Measurements from ENCODE around the gene SLC22A5.

Gene SLC22A5

DNA sequence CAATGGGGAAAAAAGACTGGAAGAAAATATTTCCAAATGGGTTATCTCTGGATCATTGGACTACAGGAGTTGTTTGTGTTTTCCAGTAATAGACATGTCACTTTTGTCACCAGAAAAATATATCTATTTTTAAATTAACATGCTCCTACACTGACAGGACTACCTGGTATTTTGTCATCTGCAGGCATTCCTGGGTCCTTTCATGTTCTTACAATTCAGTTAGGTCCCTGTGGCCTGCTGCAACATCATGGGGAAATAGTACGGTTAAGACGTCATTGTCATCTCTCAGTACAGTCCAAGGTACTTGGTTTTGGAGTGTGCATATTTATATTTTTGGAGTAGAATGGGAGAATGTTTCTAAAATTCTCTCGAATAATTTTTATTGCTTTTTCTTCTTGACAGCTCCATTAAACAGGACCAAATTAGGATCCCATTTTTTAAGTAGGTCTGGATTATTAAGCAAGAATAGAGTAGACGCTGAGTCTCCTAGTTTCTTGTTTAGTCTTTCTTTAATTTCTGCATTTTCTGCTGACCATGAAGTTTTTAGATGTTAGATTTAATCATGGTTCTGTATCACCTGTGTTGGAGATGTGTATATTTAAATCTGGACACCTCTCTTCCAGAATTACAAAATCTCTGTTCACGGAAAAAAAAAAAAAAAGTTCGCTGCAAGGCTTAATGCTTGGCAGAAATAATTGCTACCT lies 46.9 kb downstream of the SLC22A5 start:
- no peak for DNase-seq

DNA sequence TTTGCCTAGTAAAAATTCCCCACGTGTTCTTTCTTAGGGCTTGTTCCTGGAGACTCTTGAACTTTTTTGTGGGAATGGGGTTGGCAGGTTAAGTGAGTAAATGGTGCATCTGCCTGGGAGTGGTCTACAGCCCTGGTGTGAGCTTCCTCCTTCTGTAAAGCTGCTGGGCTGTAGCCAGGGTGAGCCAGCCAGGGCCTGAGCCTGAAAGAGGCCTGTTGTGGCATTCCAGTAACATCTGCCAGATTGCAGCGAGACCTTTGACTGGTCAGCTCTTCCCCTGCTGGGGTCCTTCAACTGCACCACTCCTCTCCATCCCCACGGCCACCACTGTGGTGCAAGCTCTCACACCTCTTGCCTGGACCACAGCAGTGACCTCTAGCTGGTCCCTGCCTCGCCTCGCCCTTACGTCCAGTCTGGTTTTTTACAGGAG lies 47.5 kb downstream of the SLC22A5 start:
- DNase-seq, result no peak

- DNase-seq, result no peak
Observed at GRCh38 chr5:132417461-132417860, 48.0 kb downstream of the SLC22A5 start.

DNA sequence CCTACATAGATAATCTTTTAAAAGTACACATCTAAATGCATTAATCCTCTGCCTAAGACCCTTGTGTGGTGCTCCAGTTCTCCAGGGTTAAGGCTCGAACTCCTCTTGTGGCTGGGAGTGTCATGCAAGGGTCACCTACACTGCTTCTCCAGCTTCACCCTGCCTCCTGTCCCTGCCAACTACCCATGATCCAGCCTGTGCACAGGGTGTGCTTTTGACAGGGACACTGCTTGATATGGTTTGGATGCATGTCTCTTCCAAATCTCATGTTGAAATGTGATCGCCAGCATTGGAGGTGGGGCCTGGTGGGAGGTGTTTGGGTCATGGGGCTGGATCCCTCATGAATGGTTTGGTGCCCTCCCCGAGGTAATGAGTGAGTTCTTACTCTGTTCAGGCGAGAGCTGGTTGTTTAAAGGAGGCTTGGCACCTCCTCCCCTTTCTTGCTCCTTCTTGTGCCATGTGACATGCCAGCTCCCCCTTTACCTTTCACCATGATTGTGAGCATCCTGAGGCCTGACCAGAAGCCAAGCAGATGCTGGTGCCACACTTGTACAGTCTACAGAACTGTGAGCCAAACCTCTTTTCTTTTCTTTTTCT lies 48.5 kb downstream of the SLC22A5 start:
- no peak for DNase-seq

- no peak for DNase-seq
Observed at GRCh38 chr5:132418881-132419280, 49.4 kb downstream of the SLC22A5 start.

GRCh38 chr5:132419502-132420468 lies 50.3 kb downstream of the SLC22A5 start:
- no peak for DNase-seq

- no peak for DNase-seq
Observed at GRCh38 chr5:132420706-132421272, 51.3 kb downstream of the SLC22A5 start.

DNA sequence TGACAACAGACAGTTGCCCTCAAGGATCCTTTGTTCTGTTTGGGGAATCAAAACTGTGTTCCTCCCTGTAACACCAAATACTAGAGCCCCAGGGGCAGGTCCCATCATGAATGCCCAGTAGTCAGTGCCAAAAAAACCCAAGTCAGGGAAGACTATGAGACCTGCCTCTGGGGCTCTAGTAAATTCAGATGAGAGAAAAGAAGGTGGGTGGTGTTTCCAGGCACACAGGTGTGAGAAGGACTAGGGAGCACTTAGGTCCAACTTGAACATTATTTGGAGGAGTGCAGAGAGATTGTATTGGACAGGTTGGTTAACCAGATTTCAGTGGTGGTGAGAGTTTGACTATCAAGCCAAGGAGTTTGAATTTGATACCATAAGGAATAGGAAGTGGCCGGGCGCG lies 52.0 kb downstream of the SLC22A5 start:
- no peak for DNase-seq

- no peak for DNase-seq
Observed at GRCh38 chr5:132422720-132423437, 53.4 kb downstream of the SLC22A5 start.

- DNase-seq, result no peak
Observed at GRCh38 chr5:132423438-132423898, 54.0 kb downstream of the SLC22A5 start.

DNA sequence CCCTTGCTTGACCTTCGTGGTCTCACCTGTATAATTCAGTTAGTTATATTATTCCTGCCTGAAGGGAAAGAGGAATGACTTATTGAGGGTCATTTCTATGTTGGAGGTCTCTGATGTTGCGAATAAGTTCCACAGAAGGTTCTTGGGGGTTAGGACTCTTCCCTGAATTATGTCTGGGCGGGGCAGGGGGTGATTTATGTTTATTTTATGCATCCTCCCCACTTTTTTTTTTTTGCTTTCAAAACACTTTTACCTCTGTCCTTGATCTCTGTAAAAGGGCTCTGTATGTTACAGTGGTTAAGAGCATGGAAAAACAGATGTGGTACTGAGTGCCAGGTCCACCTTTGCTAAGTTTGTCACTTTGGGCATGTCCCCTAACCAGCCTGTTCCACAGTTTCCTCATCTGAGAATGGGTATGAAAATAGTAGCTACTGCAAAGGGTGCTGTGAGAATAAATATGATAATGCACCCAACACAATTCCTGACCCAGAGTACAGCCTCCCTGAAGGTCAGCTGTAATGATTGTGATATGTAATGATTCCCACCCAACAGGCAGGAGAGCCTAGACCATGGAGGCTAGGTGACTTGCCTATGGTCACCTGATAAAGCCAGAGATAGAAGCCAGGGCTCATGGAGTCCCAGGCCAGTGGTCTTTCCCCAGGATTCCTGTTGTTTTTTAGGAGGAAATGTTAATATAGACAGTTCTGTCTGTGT lies 54.8 kb downstream of the SLC22A5 start:
- no peak for DNase-seq

DNA sequence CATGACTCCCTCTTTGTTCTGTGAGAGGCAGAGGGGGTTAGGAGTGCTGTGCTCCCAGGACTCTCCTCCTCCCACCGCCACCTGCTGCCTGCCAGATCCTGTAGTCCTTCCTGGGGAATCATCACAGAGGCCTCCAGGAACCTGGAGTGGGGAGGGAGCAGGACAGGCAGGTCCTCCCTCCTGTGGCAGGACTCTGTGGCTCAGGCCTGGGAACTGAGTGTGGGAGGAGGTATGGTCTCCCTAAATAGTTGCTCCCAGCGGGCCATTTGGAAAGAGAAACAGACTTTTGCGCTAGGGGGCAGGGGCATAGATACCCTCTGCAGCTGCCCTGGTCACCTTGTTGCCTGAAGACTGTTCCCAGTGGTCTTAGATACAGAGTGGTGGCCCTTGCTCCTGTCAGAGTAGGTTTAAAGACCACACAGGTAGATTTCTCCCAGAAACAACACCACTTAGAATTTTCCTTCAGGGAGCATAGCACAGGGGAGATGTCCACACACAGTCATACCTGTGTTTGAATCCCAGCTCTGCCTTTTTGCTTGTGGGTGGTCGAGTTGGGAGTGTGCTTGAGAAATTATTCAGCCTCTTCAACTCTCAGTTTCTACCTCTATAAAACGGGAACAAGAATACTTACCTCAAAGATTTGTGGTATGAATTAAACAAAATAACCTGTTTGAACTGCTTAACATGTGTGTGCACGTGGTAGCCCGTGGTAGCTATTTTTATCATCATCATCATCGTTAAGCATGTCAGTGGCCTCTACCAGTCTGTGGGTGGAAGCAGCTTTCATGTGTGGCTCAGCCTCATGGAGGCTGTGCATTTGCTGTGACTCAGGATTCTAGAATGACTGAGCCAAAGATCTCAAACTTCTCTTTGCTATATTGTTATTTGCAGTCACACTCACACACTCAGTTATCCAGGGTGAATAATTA lies 55.8 kb downstream of the SLC22A5 start:
- DNase-seq, result no peak

DNA sequence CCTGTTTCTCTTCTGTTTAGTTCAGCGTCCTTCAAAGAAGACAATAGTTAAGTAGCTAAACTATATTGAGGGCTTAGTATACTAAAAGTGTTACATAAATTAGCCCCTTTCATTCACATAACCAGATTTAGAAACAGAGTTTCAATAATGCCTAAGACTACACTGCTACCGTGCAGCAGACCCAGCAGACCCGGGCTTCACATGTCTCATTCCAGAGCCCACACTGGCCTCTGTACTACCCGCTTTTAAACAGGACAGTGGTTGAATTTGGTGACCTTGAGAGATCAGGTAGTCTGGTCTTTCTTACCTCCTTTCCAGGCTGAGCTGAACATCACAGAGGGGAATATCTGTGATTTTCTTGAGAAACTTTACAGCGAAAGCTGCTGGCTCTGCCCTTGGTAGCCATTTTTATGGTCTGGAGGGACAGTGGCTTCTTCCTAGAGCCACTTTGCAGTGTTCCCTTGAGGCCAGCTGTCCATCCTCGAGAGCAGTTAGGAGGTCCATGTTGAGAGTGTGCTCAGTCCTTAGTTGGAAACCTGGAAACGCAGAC lies 56.5 kb downstream of the SLC22A5 start:
- DNase-seq, result no peak

- no peak for DNase-seq
Observed at GRCh38 chr5:132426525-132427138, 57.1 kb downstream of the SLC22A5 start.

DNA sequence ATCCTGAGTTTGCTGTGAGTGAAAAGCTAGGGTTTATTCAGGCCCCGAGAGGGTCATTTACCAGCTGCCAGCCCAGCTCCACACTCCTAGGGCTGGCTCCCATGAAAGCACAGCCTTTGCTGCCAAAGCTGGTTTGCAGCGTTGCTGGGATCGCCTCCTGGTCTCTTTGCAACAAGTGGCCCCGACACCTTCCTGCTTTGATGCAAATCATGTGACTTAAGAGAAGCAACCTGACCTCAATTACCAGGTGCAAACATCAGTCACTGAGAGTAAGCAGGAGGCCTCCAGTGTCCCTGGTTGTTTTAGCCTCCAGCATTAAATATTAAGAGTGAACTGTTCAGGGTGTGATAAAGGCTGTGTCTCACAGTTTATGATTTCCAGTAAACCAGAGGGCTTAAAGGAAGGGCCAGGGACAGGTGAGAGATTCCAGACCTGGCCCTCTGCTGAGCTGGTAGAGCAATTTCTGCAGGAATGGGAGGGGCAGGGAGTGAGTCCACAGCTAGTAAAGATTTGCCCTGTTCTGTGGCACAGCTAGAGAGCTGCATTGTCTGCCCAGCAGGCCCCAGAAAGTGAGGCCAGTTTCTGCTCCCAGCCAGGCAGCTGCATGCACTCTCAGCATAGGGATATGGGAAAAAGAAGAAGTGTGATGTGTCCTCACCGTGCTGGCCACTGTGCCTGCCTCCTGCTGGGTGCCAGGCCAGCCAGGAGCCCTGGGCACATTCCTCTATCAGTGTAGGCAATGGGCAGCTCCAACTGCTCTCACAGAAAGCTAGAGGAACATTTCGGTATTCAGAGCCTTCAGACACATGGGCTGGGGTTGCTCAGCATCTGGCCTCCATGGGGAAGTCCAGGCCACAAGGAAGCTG lies 58.0 kb downstream of the SLC22A5 start:
- no peak for DNase-seq

DNA sequence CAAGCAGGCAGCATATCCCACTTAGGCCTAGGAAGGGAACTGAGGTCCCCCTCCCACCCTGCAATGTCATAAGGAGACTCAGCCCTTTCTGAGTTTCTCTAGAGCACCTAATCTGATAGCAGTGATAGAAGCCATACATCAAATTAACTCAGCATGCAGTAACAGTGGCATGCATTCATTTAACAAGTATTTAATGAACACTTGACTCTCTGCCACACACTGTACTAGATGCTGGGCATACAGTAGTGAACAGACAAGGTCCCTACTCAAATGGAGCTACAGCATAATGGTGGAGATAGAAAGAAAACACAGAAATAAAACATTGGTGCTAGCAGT lies 58.6 kb downstream of the SLC22A5 start:
- DNase-seq, result no peak

GRCh38 chr5:132428484-132429462 lies 59.3 kb downstream of the SLC22A5 start:
- DNase-seq, result no peak
